Measurements from ENCODE around the gene GLCE. TPM values are rescaled to one million over a fixed set of nuclear protein-coding genes. Genes with fewer than 3 reads are reported as not detected.
A peak's percentile ranks its signal among the peaks of the same experiment; 100 is the strongest.

Gene GLCE
- total RNA-seq, 1 experiment from 2014 or later = 12.2 TPM

DNA sequence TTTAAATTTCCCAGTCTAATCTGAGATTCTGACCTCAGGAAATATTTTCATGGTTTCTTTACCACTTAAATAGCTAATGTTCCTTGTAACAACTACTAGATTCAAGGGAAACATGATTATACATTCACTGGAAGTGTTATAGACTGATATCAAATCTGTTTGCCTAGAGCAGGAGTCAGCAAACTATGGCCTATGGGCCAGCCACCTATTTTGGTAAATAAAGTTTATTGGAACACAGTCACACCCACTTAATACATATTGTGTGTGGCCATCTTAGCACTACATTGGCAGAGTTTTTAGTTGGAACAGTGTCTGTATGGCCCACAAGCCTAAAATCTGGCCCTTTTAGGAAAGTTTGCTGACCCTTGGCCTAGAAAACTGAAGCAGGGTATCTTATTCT lies 50.1 kb downstream of the GLCE start:
- Histone ChIP-seq H3K27me3 (no peaks in the 10 kb centered on the region), H3K4me3 (no peak overlapping the region), H3K36me3 (no peaks in the 10 kb centered on the region), H3K9me3 (no peaks in the 10 kb centered on the region)
- no peak for DNase-seq

DNA sequence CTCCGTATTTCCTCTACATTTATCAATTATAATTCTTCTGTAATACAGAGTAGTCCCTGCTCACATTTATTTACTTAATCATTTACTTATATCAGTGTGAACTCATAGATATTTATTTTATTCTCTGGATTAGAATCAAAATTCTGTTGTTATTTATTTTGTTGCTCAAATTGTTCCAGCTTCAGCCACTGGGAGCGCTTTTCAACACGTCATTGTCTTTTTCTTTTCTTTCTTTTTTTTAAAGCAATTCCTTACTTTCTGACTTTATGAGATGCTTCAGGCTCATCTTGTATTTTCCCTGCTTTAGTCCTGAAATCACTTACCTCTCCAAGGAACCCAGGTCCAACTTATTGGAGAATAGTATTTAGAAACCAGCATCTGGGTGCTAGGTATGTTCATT lies 53.4 kb downstream of the GLCE start:
- no peak for DNase-seq
- no peaks in the 10 kb centered on the region for H3K9me3 ChIP-seq

DNA sequence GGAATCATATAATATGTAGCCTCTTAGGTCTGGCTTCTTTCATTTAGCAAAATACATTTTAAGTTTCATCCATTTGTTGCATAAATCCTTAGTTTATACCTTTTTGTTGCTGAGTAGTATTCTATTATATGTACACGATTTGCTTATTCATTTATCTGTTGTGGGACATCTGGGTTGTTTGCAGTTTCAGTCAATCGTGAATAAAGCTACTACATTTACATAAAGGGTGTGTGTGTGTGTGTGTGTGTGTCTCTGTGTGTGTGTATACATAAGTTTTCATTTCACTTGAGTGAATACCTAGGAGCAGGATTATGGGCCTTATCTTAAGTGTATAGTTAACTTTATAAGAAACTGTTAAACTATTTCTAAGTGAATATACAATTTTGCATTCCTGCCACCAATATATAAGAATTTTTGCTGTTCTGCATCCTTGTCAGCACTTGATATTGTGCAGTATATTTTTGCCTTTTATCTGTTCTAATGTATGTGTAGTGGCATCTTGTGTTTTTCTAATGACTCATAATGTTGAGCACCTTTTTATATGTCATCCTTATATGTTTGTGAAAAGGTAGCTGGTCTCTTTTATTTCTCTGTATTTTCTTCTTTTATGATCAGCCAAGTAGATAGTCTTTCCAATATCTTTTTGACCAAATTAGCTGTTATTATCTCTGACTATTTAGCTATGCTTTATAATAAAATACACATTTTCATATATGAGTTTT lies 55.0 kb downstream of the GLCE start:
- Histone ChIP-seq H3K9me3 (no peaks in the 10 kb centered on the region), H3K4me3 (no peak overlapping the region), H3K36me3 (no peaks in the 10 kb centered on the region), H3K27me3 (no peaks in the 10 kb centered on the region)
- no peak for DNase-seq

More for the DNA sequence above, 53.4 kb downstream of the GLCE start:
- H3K36me3 ChIP-seq = no peaks in the 10 kb centered on the region
- H3K27me3 ChIP-seq = no peaks in the 10 kb centered on the region
- no peak overlapping the region for H3K4me3 ChIP-seq

DNA sequence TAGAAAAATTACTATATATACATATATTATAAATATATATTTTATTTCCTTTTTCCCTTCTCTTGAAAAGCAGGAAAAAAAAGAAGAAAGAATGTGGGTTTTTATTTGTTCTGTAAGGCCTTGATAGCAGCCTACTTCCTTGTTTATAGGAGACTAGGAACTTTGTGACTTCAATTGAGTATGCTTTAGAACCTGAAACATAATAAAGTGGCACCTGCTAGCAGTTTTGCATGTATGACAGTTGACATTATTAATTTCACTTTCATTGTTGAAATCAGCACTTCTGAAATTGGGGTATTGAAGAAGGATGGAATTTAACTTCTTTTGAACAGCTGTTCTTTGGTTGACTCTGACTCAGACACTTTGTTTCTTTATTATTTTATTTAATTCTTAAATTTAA lies 56.9 kb downstream of the GLCE start:
- Histone ChIP-seq H3K36me3 (no peaks in the 10 kb centered on the region), H3K9me3 (no peaks in the 10 kb centered on the region; the same call in 1 of the 2 replicates), H3K27me3 (no peaks in the 10 kb centered on the region), H3K4me3 (no peak overlapping the region)
- DNase-seq = no peak

DNA sequence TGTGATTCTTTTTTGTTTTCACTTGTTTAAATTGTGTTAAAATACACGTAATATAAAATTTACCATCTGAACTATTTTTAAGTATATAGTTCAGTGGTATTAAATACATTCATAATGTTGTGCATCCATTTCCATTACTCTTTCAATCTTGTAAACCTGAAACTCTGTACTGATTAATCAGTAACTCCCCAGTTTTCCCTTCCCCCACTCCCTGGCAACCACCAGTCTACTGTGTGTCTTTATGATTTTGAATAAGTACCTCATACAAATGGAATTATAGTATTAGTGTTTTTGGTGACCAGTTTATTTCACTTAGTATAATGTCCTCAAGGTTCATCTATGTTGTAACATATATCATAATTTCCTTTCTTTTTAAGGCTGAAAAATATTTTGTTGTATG lies 59.3 kb downstream of the GLCE start:
- H3K36me3 ChIP-seq = no peaks in the 10 kb centered on the region
- no peak overlapping the region for H3K4me3 ChIP-seq
- H3K9me3 ChIP-seq = peaks cover 7% of the 10 kb centered on the region
- H3K27me3 ChIP-seq = no peaks in the 10 kb centered on the region
- no peak for DNase-seq

DNA sequence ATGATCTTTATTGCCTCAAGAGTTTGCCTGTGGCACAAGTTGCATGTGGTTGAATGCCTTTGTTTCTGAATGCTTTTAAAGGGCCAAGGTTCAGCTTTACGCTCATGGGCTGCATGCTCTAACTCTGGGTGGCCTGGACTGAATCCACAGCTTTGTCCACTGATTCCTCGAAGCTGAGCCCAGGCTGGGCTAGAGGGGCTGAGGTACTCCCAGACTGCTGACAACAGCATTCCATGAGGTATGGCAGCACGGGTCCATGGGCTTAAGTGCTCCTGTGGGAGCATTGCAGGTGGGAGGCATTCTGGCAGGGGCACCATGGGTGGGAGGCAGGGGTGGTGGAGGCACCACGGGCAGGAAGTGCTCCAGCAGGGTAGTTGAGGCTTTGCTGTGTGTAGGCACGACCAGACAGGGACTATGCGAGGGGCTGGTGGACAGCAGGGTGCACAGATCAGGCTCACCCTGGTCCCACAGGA lies 61.6 kb downstream of the GLCE start:
- DNase-seq = no peak
- Histone ChIP-seq H3K36me3 (no peaks in the 10 kb centered on the region), H3K27me3 (no peaks in the 10 kb centered on the region), H3K9me3 (peaks cover 7% of the 10 kb centered on the region), H3K4me3 (no peak overlapping the region)

DNA sequence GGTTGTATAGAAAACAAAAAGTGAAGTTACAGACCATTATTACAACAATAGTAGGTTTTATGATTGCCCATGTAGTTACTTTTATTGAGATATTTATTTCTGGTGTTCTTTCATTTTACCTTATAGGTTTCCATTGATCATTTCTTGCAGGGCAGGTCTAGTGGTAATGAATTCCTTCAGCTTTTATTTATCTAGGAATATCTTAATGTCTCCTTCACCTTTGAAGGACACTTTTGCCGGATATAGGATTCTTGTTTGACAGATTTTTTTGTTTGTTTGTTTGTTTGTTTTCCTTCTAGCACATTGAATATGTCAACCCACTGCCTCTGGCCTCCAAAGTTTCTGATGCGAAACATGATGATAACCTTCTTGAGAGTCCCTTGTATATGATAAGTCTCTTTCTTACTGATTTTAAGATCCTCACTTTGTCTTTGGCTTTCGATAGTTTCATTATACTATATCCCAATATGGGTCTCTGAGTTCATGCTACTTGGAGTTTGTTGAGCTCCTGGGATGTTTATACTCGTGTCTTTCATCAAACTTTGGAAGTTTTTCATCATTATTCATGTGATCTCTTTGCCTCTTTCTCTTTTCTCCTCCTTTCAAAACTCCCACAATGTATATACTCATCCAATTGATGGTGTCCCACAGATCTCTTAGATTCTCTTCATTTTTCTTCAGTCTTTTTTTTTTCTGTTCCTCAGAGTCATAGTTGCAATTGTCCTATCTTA lies 62.8 kb downstream of the GLCE start:
- no peak for DNase-seq
- Histone ChIP-seq H3K27me3 (no peaks in the 10 kb centered on the region), H3K4me3 (no peak overlapping the region), H3K9me3 (peaks cover 7% of the 10 kb centered on the region), H3K36me3 (no peaks in the 10 kb centered on the region)

DNA sequence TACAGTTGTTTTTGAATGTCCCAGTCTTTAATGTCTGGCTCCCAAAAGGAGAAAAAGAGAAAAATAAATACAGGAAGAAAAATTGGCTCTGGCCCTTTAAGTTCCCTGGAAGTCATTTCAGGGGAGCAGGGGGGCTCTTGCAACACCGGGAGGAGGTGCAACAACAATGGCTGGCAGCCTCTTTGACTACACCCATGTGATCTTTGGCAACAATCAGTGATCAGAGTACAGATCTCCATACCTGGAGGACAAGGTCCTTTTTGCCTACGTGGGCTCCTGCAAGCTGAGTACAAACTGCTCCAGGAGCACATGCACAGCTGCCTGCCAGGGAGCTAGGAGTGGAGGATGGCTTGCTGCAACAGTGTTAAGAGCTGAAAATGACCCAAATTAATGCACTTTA lies 63.9 kb downstream of the GLCE start:
- no peak for DNase-seq
- H3K36me3 ChIP-seq = no peaks in the 10 kb centered on the region
- peaks cover 7% of the 10 kb centered on the region for H3K9me3 ChIP-seq

DNA sequence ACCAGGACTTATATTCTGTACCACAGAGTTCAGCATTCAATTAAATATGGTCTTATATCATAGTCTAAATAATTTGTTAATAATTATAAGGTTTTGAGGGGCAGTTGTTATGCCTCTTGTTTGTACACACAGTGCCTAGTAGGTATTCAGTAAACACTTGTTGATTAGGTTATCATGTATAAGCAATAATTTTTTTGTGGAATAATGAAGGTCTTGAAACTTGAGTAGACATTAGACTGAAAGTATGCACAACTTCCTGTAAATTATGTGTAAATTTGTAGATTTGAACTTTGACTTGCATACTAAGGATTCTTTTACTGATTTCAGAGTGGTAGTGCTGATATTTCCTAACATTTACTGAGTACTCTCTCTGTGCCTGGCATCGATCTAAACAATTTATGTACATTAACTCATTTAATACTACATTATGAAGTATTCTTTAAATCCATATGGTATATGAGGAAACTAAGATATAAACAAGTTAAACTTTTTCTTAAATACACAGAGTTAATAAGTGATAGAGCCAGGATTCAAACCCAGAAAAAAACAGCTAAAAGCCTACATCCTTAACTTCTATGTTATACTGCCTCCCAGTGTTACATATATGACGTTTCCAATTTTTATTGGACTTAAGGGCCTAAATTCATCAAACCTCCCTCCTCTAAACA lies 65.1 kb downstream of the GLCE start:
- no peak for DNase-seq
- no peak overlapping the region for H3K4me3 ChIP-seq
- no peaks in the 10 kb centered on the region for H3K36me3 ChIP-seq
- H3K9me3 ChIP-seq = peaks cover 7% of the 10 kb centered on the region
- no peaks in the 10 kb centered on the region for H3K27me3 ChIP-seq

More for the DNA sequence above, 63.9 kb downstream of the GLCE start:
- Histone ChIP-seq H3K4me3 (no peak overlapping the region), H3K27me3 (no peaks in the 10 kb centered on the region)

DNA sequence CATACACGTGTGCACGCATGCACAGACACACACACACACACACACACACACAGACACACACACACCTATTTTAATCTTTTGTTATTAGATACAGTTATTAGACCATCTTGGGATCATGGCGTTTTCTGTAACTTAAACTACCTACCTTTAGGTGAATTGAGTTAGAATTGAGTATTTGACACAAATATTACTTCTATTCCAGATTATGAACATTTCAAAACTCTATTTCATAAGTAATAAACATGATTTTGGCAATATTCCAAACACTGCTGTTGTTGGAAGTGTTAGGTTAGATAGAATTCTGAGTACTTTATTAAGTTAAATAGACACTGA lies 65.6 kb downstream of the GLCE start:
- Histone ChIP-seq H3K4me3 (no peak overlapping the region), H3K9me3 (peaks cover 7% of the 10 kb centered on the region), H3K36me3 (no peaks in the 10 kb centered on the region), H3K27me3 (no peaks in the 10 kb centered on the region)
- no peak for DNase-seq

DNA sequence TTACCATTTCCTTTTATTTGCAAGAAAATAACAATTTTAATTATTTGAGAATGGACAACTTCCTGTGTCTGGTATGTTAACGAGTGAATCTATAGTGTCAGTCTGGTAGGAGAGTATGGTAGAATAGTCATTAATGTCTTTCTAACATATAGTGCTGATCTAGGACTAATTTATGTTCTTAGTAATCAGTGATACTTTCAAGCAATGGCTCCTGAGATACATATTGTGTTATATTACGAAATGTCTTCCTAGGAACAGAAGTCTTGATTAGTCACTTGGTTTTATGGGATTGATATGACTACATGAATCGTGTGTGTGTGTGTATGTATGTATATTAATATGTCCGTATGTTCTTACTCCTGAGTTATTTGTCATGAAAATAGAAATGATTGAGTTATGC lies 71.7 kb downstream of the GLCE start:
- Histone ChIP-seq H3K36me3 (no peaks in the 10 kb centered on the region), H3K9me3 (no peaks in the 10 kb centered on the region), H3K27me3 (no peaks in the 10 kb centered on the region), H3K4me3 (no peak overlapping the region)
- DNase-seq = no peak

DNA sequence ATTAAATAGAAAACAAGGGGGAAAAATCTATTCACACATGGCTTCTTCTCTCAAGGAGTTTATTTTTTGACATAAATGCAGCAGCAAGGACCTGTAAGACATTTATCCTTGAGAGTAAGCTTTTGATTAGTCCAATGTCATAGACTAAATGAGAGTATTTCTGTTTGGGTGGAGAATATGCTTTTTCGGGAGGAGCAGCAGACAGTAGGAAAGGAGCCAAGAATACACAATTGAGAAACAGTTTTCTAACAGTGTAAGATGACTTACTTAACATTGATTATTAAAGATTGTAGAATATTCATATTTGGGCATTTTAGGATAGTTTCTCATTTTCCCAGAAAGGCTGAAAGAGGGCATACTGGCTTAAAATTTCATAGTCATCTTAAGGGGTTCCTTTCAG lies 72.3 kb downstream of the GLCE start:
- Histone ChIP-seq H3K4me3 (no peak overlapping the region), H3K9me3 (no peaks in the 10 kb centered on the region), H3K27me3 (no peaks in the 10 kb centered on the region), H3K36me3 (no peaks in the 10 kb centered on the region)
- DNase-seq = no peak

DNA sequence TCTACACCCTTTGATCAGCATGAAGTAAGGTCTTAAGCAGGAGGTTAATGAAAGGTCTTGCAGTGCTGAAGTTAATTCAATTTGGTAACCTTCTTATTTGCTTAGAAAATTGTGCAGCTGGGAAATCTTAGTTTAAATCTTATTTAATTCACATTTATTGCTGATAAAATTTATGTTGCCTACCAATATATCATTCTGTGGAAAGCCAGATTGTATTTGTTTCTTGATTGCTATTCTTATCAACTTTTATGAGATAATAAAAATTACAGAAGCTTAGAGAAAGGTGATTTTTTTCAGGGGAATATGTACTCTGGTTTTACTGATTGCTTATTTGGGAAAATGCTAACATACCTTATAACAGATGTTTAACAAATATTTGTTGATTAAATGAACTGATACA lies 74.2 kb downstream of the GLCE start:
- Histone ChIP-seq H3K9me3 (no peaks in the 10 kb centered on the region; the same call in 1 of the 2 replicates), H3K27me3 (no peaks in the 10 kb centered on the region), H3K4me3 (no peak overlapping the region), H3K36me3 (no peaks in the 10 kb centered on the region)
- no peak for DNase-seq

DNA sequence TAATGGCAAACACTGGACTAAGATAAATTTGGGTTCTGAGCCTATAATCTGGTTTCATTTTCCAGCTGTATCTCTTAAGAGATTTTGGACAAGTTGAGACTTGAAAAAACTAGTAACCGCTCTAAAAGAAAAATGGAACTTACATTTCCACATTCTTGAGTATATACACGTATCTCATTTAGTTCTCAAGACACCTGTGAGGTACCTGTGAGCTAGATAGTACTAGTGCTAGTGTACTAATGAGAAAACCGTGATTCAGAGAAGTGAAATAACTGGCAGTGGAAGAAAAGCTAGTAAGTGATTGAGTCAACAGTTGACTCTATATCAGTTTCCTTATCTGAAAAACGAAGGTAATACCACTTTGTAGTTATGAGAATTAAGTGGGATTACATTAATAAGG lies 76.1 kb downstream of the GLCE start:
- H3K36me3 ChIP-seq = no peaks in the 10 kb centered on the region
- DNase-seq = no peak
- H3K27me3 ChIP-seq = no peaks in the 10 kb centered on the region
- no peak overlapping the region for H3K4me3 ChIP-seq
- H3K9me3 ChIP-seq = no peaks in the 10 kb centered on the region; the same call in 1 of the 2 replicates

DNA sequence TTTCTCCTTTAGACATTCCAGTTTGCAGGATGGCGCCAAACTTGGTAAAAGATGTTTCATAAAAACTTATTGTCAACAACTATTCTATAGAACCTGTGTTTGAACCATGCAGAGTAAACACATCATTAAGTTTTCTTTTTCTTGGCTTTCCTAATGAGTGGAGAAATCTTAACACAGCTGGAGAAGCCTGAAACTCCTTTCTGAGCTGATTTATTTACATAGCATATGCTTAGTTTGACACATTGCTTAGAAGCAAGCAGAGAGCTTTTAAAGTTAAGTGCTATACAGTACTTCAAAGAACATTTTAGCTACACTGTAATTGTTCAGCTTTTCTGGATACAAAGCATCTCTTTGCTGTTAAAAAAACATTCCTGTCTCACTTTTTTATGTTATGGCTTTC lies 77.3 kb downstream of the GLCE start:
- Histone ChIP-seq H3K27me3 (no peaks in the 10 kb centered on the region), H3K9me3 (no peaks in the 10 kb centered on the region; the same call in 1 of the 2 replicates), H3K36me3 (no peaks in the 10 kb centered on the region), H3K4me3 (no peak overlapping the region)
- DNase-seq = no peak

DNA sequence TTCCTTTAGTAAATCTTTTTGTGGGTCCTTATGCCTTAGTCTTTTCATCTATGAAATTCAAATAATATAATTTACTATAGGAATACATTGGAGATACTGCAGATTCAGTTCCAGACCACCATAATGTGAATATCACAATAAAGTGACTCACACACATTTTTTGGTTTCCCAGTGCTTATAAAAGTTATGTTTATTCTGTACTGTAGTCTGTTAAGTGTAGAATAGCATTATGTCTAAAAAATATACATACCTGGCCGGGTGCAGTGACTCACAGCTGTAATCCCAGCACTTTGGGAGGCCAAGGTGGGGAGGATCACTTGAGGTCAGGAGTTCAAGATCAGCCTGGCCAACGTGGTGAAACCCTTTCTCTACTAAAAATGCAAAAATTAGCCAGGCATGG lies 84.4 kb downstream of the GLCE start:
- Histone ChIP-seq H3K36me3 (no peaks in the 10 kb centered on the region), H3K27me3 (no peaks in the 10 kb centered on the region), H3K9me3 (no peaks in the 10 kb centered on the region), H3K4me3 (no peak overlapping the region)
- DNase-seq = no peak

DNA sequence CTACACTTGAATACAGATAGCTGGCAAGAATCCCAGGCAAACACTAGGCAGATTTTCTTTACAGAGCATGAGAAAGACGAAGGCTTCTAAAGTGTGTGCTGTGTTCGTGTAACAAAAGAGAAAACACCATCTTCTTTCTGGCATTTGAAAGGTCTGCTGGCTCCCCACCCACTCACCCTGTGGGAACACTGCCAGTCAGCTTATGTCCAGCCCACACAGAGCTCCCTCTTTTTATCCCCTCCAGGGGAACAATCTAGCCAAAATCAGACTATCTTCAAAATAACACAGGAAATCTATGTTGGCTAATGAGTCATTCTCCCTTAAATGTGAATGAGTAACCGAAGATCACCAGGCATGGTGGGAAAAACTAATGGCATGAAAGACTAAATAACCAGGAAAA lies 92.7 kb downstream of the GLCE start:
- H3K9me3 ChIP-seq = peaks cover 3% of the 10 kb centered on the region; the same call in 1 of the 2 replicates
- H3K27me3 ChIP-seq = no peaks in the 10 kb centered on the region
- peak overlapping the region; percentile 7; the same call in 1 of the 2 replicates for H3K4me3 ChIP-seq
- DNase-seq = peak; percentile 88
- no peaks in the 10 kb centered on the region for H3K36me3 ChIP-seq
